ENCODE results near the gene POU2F2. TPM values are rescaled to one million over a fixed set of nuclear protein-coding genes. Genes with fewer than 3 reads are reported as not detected.
"Not testable (repeated sequence)": the region's sequence is repeated elsewhere in the genome, so short reads cannot be mapped to it uniquely, and the experiment has no call there.

Gene POU2F2
- total RNA-seq, 1 donor from 2014 or later, result 1.6 TPM

DNA sequence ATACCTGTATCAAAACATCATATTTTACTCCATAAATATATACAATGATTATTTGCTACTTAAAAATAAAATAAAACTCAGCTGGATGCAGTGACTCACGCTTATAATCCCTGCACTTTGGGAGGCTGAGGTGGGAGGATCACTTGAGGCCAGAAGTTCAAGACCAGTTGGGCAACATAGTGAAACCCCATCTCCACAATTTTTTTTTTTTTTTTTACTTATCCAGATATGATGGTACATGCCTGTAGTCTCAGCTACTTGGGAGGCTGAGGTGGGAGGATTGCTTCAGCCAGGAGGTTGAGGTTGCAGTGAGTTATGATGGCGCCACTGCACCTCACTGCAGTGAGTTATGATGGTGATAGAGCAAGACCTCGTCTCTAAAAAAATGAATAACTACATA lies 22.4 kb downstream of the POU2F2 start:
- no peak overlapping the region for H3K4me3 Mint-ChIP-seq (ENCODE audit: low read depth)
- no peaks in the 10 kb centered on the region for H3K4me1 Mint-ChIP-seq (ENCODE audit: low read depth)
- no peak for DNase-seq (ENCODE audit: low spot score, unreplicated experiment)
- no peaks in the 10 kb centered on the region for H3K9me3 Mint-ChIP-seq (ENCODE audit: low read depth)
- TF ChIP-seq CTCF (IDR thresholded peaks at IDR 0.05; ENCODE audit: unreplicated experiment), result no peak
- H3K36me3 Mint-ChIP-seq (ENCODE audit: insufficient read depth), result no peaks in the 10 kb centered on the region
- peaks cover 50% of the 10 kb centered on the region for H3K27me3 Mint-ChIP-seq
- no peak overlapping the region for H3K27ac Mint-ChIP-seq

- no peak overlapping the region for H3K27ac Mint-ChIP-seq
- peak; percentile 99 for TF ChIP-seq CTCF (IDR thresholded peaks at IDR 0.05; ENCODE audit: unreplicated experiment)
- no peaks in the 10 kb centered on the region for H3K36me3 Mint-ChIP-seq (ENCODE audit: insufficient read depth)
- no peaks in the 10 kb centered on the region for H3K4me1 Mint-ChIP-seq (ENCODE audit: low read depth)
- DNase-seq (ENCODE audit: low spot score, unreplicated experiment), result peak; percentile 79
- no peak overlapping the region for H3K4me3 Mint-ChIP-seq (ENCODE audit: low read depth)
- peaks cover 54% of the 10 kb centered on the region for H3K27me3 Mint-ChIP-seq
- no peaks in the 10 kb centered on the region for H3K9me3 Mint-ChIP-seq (ENCODE audit: low read depth)
Measured at GRCh38 chr19:42108527-42109389, 23.5 kb downstream of the POU2F2 start.

- Mint-ChIP-seq H3K27me3 (peaks cover 43% of the 10 kb centered on the region), H3K27ac (no peak overlapping the region), H3K4me3 (ENCODE audit: low read depth) (no peak overlapping the region), H3K9me3 (ENCODE audit: low read depth) (no peaks in the 10 kb centered on the region), H3K4me1 (ENCODE audit: low read depth) (no peaks in the 10 kb centered on the region), H3K36me3 (ENCODE audit: insufficient read depth) (no peaks in the 10 kb centered on the region)
- no peak for DNase-seq (ENCODE audit: low spot score, unreplicated experiment)
- no peak for TF ChIP-seq CTCF (IDR thresholded peaks at IDR 0.05; ENCODE audit: unreplicated experiment)
Measured at GRCh38 chr19:42105368-42105767, 26.9 kb downstream of the POU2F2 start.

DNA sequence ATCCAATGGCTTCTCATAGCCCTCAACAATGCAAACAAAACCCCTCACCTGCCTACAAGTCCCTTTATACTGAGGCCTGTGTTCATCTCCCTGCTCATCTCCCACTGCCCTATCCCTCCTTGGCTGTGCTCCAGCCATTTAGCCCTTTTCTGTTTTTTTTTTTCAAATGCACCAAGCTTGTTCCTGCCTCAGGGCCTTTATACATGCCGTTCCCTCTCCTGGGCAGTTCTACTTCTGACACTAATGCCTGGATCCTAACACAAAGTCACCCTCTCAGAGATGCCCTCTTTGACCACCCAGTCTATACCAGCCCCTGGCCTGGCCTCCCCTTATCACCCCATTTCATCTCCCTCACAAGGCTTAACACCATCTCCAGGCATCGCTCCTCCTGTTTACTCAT lies 29.4 kb downstream of the POU2F2 start:
- H3K27ac Mint-ChIP-seq, result no peak overlapping the region
- no peak overlapping the region for H3K4me3 Mint-ChIP-seq (ENCODE audit: low read depth)

GRCh38 chr19:42100241-42100640 lies 32.0 kb downstream of the POU2F2 start:
- not testable (repeated sequence) for H3K27ac Mint-ChIP-seq; H3K4me1 Mint-ChIP-seq (ENCODE audit: low read depth); H3K36me3 Mint-ChIP-seq (ENCODE audit: insufficient read depth); H3K4me3 Mint-ChIP-seq (ENCODE audit: low read depth); DNase-seq (ENCODE audit: low spot score, unreplicated experiment); H3K9me3 Mint-ChIP-seq (ENCODE audit: low read depth)
- H3K27me3 Mint-ChIP-seq, result peaks cover 31% of the 10 kb centered on the region

More for the DNA sequence above, 29.4 kb downstream of the POU2F2 start:
- no peaks in the 10 kb centered on the region for H3K9me3 Mint-ChIP-seq (ENCODE audit: low read depth)
- no peaks in the 10 kb centered on the region for H3K4me1 Mint-ChIP-seq (ENCODE audit: low read depth)
- H3K36me3 Mint-ChIP-seq (ENCODE audit: insufficient read depth), result no peaks in the 10 kb centered on the region
- peaks cover 40% of the 10 kb centered on the region for H3K27me3 Mint-ChIP-seq
- TF ChIP-seq CTCF (IDR thresholded peaks at IDR 0.05; ENCODE audit: unreplicated experiment), result no peak
- no peak for DNase-seq (ENCODE audit: low spot score, unreplicated experiment)
